Neural cell (in vitro differentiated cells): ENCODE data around the gene SPNS1. TPM values are rescaled to one million over a fixed set of nuclear protein-coding genes. Genes with fewer than 3 reads are reported as not detected.
A peak's percentile ranks its signal among the peaks of the same experiment; 100 is the strongest.
"Not testable (repeated sequence)": the region's sequence is repeated elsewhere in the genome, so short reads cannot be mapped to it uniquely, and the experiment has no call there.

Source experiments
- H2AFZ ChIP-seq: fragments of 200-600, 300-800 bp; sonication (generic), shearing (Covaris generic); 2 replicates; pipeline ENCODE4 v1.6.0; 2014; ENCODE audit warnings: low read depth, mild to moderate bottlenecking, antibody characterized with exemption, low read length, moderate library complexity
- H3F3A ChIP-seq: fragments of 200-600 bp; shearing (Covaris generic); 2 replicates; pipeline ENCODE4 v1.6.1; 2016; ENCODE audit warnings: mild to moderate bottlenecking, moderate library complexity, mixed read lengths, antibody characterized with exemption, low read length; ENCODE audit not compliant: insufficient read depth, poor library complexity, severe bottlenecking
- H3K27ac ChIP-seq: fragments of 200-600, 300-800 bp; sonication (generic), shearing (Covaris generic); 2 replicates; pipeline ENCODE4 v1.5.1; 2014; ENCODE audit warnings: mild to moderate bottlenecking, low read length, moderate library complexity
- H3K27me3 ChIP-seq: fragments of 300-800, 200-600 bp; sonication (generic), shearing (Covaris generic); 2 replicates; pipeline ENCODE4 v1.6.0; 2014; ENCODE audit warnings: mild to moderate bottlenecking, low read depth, low read length, moderate library complexity; ENCODE audit not compliant: insufficient read depth
- H3K36me3 ChIP-seq: fragments of 300-800, 200-600 bp; sonication (generic), shearing (Covaris generic); 2 replicates; pipeline ENCODE4 v1.5.1; 2014; ENCODE audit warnings: mild to moderate bottlenecking, antibody characterized with exemption, low read length, moderate library complexity; ENCODE audit not compliant: insufficient read depth
- H3K4me2 ChIP-seq: fragments of 300-800, 200-600 bp; sonication (generic), shearing (Covaris generic); 2 replicates; pipeline ENCODE4 v1.6.0; 2014; ENCODE audit warnings: mild to moderate bottlenecking, low read length
- H3K4me3 ChIP-seq: fragments of 300-800, 200-600 bp; sonication (generic), shearing (Covaris generic); 2 replicates; pipeline ENCODE4 v1.5.1; 2014; ENCODE audit warnings: mild to moderate bottlenecking, low read length, moderate library complexity
- H3K79me2 ChIP-seq: fragments of 200-600 bp; shearing (Covaris generic); replicated peaks from 2 replicates; pipeline ENCODE4 v1.6.0; 2014; ENCODE audit warnings: mild to moderate bottlenecking, low read length, moderate library complexity; ENCODE audit not compliant: insufficient read depth
- H3K9ac ChIP-seq: fragments of 300-800, 200-600 bp; sonication (generic), shearing (Covaris generic); 2 replicates; pipeline ENCODE4 v1.6.1; 2016; ENCODE audit warnings: mild to moderate bottlenecking, low read length, mixed read lengths
- H3K9me2 ChIP-seq: fragments of 200-600 bp; shearing (Covaris generic); 2 replicates; pipeline ENCODE4 v1.6.1; 2016; ENCODE audit warnings: mild to moderate bottlenecking, low read length, mixed read lengths; ENCODE audit not compliant: insufficient read depth
- H3K9me3 ChIP-seq: fragments of 200-600, 300-800 bp; sonication (generic), shearing (Covaris generic); 2 replicates; pipeline ENCODE4 v1.6.1; 2016; ENCODE audit warnings: mild to moderate bottlenecking, mixed run types, low read length, moderate library complexity, mixed read lengths
- H4K20me1 ChIP-seq: fragments of 200-600 bp; shearing (Covaris generic); 2 replicates; pipeline ENCODE4 v1.6.1; 2016; ENCODE audit warnings: mild to moderate bottlenecking, mixed run types; ENCODE audit not compliant: insufficient read depth
- EP300 ChIP-seq: fragments of 450-650 bp; conservative IDR thresholded peaks from 2 replicates; pipeline ENCODE4 v1.6.1; 2014; ENCODE audit warnings: antibody characterized with exemption, mild to moderate bottlenecking, moderate library complexity; ENCODE audit not compliant: poor library complexity, severe bottlenecking
- EZH2 ChIP-seq: fragments of 200-600, 300-800 bp; shearing (Covaris generic), sonication (generic); IDR thresholded peaks from 2 replicates; pipeline ENCODE4 v1.6.1; 2014; ENCODE audit warnings: antibody characterized with exemption, low read length, borderline replicate concordance, mild to moderate bottlenecking; ENCODE audit not compliant: insufficient read depth, poor library complexity, severe bottlenecking
- MXI1 ChIP-seq: fragments of 450-650 bp; conservative IDR thresholded peaks from 2 replicates; pipeline ENCODE4 v1.6.1; 2014; ENCODE audit warnings: antibody characterized with exemption, mild to moderate bottlenecking; ENCODE audit not compliant: poor library complexity, severe bottlenecking
- POLR2AphosphoS5 ChIP-seq: IDR thresholded peaks from 2 replicates; pipeline ENCODE4 v1.6.1; 2012
- RAD21 ChIP-seq: fragments of 450-650 bp; conservative IDR thresholded peaks from 2 replicates; pipeline ENCODE4 v1.6.1; 2014; ENCODE audit warnings: antibody characterized with exemption, mild to moderate bottlenecking, moderate library complexity
- SMC3 ChIP-seq: fragments of 450-650 bp; conservative IDR thresholded peaks from 2 replicates; pipeline ENCODE4 v1.6.1; 2014; ENCODE audit warnings: antibody characterized with exemption, mild to moderate bottlenecking, moderate library complexity; ENCODE audit not compliant: poor library complexity
- TAF1 ChIP-seq: IDR thresholded peaks from 2 replicates; pipeline ENCODE4 v1.6.1; 2012; ENCODE audit warnings: low read depth
- polyA plus RNA-seq: library from polyadenylated mRNA; depleted of rRNA; stranded (reverse); fragments of >200 nt; gene quantifications from 2 replicates; pipeline ENCODE4 v1.2.3, GENCODE V29; 2014
- TF ChIP-seq, protein P1 (sequence below): fragments of 450-650 bp; IDR thresholded peaks from 2 replicates; pipeline ENCODE4 v1.5.1; 2014; ENCODE audit warnings: antibody characterized with exemption, mild to moderate bottlenecking, moderate library complexity; ENCODE audit not compliant: poor library complexity, severe bottlenecking
- TF ChIP-seq, protein P2 (sequence below): IDR thresholded peaks from 2 replicates; pipeline ENCODE4 v1.6.1; 2012; ENCODE audit warnings: borderline replicate concordance

Gene SPNS1
- polyA plus RNA-seq, 1 donor from 2014 or later = 41.6 TPM

DNA sequence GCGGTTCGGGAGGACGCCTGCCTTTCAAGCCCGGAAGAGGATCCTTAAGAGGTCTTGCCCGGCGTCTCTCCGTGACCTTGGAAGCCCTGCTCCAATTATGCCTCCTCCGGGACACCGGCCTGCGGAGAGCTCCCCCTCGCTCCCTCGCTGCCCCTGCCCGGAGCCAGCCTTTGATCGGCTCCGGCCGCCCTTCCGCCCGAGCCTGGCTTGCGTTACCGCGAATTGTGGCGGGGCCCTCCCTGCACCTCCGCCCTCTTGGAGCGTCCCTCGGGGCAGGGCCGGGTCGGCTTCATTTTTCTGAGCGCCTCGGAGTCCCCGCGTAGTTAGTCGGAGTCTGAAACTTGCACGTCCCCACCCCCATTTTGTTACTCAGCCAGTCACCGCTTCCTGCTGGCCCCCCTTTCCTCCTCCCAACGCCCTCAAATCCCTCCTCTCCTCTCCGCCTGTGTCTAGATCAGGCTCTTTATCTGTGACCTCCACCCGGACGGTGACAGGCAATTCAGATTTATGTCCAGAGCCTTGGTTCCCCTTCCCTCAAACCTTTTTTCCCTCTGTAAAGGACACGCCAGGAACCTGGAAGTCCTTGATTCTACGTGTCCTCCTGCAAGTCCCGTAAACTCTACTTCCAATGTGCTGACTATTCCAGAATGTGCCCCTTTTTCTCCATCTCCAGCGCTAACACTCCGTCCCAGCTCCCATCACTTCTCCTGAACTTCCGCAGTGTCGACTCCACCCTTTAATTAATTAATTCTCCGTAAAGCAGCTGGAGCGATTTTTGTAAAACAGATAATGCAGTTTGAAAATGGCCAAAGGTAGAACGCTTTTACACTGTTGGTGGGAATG is 49.0 kb upstream of the SPNS1 start:
- no peaks in the 10 kb centered on the region for H3K79me2 ChIP-seq

DNA sequence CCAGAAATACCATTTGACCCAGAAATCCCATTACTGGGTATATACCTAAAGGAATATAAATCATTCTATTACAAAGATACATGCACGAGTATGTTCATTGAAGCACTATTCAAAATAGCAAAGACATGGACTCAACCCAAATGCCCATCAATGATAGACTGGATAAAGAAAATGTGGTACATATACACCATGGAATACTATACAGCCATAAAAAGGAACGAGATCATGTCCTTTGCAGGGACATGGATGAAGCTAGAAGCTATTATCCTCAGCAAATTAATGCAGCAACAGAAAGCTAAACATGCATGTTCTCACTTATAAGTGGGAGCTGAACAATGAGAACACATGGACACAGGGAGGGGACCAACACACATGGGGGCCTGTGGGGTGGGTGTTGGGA is 48.3 kb upstream of the SPNS1 start:
- not testable (repeated sequence) for H3K4me2 ChIP-seq, H3K9me3 ChIP-seq, H3F3A ChIP-seq, H4K20me1 ChIP-seq, H2AFZ ChIP-seq, H3K36me3 ChIP-seq, H3K9me2 ChIP-seq, H3K27me3 ChIP-seq, H3K27ac ChIP-seq, H3K79me2 ChIP-seq, H3K9ac ChIP-seq
- peak overlapping the region; percentile 94 for H3K4me3 ChIP-seq

More for the DNA sequence above, 49.0 kb upstream of the SPNS1 start:
- H3K9me2 ChIP-seq = no peaks in the 10 kb centered on the region
- peak overlapping the region; percentile 87 for H3K9ac ChIP-seq
- no peaks in the 10 kb centered on the region for H4K20me1 ChIP-seq
- H3F3A ChIP-seq = no peaks in the 10 kb centered on the region
- H3K9me3 ChIP-seq = no peaks in the 10 kb centered on the region
- H3K27me3 ChIP-seq = no peaks in the 10 kb centered on the region
- peak overlapping the region; percentile 41 for H3K4me2 ChIP-seq
- peak overlapping the region; percentile 74 for H3K27ac ChIP-seq
- peak overlapping the region; percentile 89 for H2AFZ ChIP-seq
- H3K4me3 ChIP-seq = peak overlapping the region; percentile 94
- no peak for TF ChIP-seq EP300
- TF ChIP-seq POLR2AphosphoS5 = no peak
- TF ChIP-seq MXI1 = no peak
- no peak for TF ChIP-seq TAF1
- no peak for TF ChIP-seq RAD21
- TF ChIP-seq, protein P1, sequence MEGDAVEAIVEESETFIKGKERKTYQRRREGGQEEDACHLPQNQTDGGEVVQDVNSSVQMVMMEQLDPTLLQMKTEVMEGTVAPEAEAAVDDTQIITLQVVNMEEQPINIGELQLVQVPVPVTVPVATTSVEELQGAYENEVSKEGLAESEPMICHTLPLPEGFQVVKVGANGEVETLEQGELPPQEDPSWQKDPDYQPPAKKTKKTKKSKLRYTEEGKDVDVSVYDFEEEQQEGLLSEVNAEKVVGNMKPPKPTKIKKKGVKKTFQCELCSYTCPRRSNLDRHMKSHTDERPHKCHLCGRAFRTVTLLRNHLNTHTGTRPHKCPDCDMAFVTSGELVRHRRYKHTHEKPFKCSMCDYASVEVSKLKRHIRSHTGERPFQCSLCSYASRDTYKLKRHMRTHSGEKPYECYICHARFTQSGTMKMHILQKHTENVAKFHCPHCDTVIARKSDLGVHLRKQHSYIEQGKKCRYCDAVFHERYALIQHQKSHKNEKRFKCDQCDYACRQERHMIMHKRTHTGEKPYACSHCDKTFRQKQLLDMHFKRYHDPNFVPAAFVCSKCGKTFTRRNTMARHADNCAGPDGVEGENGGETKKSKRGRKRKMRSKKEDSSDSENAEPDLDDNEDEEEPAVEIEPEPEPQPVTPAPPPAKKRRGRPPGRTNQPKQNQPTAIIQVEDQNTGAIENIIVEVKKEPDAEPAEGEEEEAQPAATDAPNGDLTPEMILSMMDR = no peak
- TF ChIP-seq EZH2 = no peak
- TF ChIP-seq, protein P2, sequence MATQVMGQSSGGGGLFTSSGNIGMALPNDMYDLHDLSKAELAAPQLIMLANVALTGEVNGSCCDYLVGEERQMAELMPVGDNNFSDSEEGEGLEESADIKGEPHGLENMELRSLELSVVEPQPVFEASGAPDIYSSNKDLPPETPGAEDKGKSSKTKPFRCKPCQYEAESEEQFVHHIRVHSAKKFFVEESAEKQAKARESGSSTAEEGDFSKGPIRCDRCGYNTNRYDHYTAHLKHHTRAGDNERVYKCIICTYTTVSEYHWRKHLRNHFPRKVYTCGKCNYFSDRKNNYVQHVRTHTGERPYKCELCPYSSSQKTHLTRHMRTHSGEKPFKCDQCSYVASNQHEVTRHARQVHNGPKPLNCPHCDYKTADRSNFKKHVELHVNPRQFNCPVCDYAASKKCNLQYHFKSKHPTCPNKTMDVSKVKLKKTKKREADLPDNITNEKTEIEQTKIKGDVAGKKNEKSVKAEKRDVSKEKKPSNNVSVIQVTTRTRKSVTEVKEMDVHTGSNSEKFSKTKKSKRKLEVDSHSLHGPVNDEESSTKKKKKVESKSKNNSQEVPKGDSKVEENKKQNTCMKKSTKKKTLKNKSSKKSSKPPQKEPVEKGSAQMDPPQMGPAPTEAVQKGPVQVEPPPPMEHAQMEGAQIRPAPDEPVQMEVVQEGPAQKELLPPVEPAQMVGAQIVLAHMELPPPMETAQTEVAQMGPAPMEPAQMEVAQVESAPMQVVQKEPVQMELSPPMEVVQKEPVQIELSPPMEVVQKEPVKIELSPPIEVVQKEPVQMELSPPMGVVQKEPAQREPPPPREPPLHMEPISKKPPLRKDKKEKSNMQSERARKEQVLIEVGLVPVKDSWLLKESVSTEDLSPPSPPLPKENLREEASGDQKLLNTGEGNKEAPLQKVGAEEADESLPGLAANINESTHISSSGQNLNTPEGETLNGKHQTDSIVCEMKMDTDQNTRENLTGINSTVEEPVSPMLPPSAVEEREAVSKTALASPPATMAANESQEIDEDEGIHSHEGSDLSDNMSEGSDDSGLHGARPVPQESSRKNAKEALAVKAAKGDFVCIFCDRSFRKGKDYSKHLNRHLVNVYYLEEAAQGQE = no peak
- TF ChIP-seq SMC3 = no peak
- no peaks in the 10 kb centered on the region for H3K36me3 ChIP-seq
